Activated CD4-positive, alpha-beta T cell treated with anti-CD3 and anti-CD28 coated beads, Interleukin-2, amount 50 U/mL, for 1 hour (primary cell): Measurements from ENCODE around the gene MIS18A.

ENCODE experiments used
- DNase-seq: peaks from one replicate; pipeline ENCODE4 v3.0.0-alpha.2; 2020

MIS18A gene

DNA sequence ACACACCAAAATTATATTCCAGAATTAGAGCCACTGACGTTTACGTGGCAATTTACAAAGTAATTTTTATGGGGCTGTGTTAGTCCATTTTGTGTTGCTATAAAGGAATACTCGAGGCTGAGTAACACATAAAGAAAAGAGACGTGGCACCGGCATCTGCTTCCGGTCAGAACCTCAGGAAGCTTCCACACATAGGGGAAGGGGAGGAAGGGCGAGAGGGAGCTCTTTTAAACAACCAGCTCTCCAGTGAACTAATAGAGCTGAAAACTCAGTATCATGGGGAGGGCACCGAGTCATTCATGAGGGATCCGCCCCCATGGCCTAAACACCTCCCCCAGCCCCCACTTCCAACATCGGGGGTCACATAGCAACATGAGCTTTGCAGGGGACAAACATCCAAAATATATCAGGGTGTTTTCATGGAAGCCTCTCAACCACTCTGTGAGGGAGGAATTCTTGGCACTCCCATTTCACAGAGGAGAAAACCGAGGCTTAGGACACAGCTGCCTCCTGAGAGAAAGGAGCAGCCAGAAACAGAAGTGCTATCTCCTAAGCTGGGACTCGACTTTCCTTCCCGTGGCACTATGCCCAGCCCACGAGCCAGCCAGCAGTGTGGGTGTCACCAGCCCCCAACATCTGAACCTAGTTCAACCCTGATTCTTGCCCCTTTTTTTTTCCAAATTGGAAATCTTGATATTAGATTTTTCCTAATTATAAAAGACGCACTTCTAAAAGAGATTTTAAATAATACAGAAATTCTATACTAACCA, 29.2 kb downstream of the MIS18A start:
- no peak for DNase-seq

DNA sequence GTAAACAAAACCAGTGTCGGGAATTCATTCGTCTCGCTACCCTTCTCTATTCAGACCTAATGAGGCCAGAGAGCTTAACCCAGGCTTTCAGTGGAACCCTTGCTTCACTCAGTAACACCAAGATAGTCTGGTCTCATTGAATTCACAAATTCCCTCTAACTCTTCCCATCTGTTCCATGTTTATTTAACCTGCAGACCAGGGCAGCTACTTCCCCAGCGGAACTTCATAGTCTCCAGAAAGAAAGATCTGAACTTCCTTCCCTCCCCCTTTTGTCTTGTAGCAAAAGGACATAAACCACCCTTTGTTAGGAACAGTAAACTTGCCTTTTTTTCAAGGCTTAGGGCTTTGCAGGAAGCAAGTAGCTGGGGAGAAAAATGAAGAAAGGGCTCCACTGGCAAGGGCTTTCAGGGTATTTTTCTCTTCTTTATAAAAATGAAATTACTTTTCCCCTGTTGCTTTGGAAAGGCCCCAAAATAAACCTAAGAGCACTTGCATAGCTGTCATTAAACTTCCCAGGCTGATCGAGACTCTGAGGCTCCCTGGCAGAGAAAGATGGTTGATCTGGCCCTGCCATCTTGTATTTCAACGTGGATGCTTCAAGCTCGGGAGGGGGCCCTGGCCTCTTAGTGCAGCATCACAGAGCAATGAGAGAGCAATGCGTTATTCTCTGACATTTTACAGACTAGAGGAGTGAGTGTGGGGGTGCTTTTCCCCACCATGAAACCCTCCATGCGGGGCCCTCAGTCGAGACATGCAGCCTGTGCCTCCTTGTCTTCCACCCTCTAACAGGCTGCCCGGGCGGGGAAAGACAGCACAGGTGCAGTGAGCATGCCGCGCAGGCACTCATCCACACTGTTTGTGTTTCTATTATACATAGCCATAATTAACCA, 30.0 kb downstream of the MIS18A start:
- DNase-seq, result no peak

DNA sequence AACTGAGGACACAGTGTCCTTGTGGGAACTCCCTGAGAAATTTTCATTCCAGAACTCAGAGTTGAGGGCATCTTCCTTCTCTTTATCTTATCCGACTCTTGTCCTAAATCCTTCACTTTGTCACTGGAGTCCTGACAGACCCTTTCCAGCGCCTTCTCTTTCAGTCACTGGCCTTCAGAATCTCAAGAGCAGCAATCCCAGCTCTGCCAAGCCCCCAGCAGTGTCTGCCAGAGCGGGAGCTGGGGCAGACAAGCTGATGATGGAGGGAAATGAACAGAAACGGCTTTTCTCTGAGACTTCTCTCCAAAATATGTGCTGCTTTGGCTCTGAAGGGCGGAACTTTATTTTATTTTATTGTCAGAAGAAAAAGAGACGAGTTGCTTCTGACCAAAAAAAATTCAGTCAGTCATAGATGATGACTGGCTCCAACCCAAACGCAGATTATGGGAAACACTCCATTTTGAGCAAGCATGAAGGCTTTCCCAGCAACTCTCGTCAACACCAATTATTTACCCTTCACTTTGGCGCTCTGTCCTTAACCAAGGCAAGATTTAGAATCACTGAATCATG, 32.2 kb downstream of the MIS18A start:
- no peak for DNase-seq

DNA sequence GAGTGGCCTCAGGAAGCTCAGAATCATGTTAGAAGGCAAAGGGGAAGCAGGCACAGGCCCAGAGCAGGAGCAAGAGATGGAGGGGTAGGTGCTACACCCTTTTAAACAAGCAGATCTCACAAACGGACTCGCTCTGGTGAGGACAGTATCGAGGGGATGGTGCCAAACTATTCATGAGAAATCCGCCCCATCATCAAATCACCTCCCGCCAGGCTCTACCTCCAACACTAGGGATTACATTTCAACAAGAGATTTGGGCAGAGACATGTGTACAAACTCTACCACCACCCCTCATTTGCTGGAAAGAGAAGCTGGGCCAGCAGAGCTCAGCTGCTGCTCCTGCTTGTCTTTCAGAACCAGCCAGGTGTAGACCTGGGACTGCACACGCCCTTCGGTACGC, 32.9 kb downstream of the MIS18A start:
- no peak for DNase-seq

DNA sequence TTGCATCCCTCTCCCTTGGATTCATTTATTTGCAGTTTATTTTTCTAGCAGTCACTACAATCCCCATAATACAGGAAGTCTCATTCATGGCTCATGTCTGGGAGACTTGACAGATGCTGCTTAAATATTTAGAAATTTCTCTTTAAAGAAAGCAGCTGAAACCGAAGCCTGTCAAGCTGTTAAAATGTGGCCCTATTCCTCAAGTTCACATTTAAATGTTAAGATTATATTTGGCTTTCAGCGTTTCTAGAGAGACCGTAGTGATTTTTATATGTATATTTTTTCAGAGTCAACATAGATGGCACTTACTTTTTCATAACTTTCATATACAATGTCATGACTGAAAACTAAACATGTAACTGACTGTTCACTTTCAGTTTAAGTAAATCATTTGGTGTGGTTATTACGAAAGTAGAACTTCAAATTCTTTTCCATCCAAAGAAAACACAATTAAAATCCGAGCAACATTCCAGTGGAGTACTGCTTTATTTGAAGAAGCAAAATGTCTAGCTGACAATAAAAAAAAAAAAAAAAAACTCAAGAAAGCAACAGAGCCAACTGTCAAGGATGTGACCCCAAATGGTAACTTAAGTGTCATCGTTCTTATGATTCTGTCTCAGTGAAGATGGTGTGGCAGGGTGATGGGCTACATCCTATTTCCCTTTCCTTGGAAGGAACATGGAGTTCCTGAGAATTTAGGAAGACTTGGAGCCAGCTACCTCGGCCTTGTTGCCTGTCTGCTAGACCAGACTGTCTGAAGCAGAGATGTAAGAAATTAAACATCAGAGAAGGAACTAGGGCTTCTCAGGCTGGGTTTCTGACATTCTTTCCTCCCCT, 37.8 kb downstream of the MIS18A start:
- DNase-seq, result no peak

DNA sequence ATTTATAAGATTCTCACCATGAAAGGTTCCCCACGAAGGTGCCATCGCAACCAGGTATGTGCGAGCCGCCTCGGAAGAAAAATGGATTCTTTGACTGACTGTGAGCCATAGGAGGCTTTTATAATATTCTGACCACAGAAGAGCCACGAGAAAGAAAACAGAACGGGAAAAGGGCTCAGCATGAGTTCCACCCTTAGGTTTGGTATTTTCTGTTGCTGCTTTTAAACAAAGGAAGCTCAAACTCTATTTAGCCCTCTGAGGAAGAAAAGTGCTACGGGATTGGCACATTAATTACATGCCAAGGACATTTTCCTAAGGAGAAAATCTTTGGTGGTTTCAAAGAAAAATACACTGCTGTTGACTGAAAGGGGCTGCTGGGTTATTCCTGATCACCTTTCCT, 39.3 kb downstream of the MIS18A start:
- no peak for DNase-seq

DNA sequence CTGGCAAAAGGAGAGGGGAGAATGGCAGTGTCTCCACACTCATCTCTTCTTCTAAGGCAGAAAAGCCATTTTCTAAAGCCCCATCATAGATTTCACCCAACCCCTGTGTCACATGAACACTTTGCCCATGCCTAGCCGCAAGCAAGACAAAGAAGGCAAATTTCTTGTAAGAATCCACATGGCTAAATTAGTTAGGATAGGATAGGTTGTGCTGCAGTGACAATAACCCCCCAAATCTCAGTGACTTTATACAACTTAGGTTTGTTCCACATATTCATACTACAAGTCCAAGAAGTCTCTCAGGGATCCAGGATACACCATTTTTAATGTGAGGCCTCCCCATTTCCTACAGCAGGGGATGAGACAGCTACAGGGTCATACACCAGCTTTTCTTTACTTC, 40.8 kb downstream of the MIS18A start:
- no peak for DNase-seq

DNA sequence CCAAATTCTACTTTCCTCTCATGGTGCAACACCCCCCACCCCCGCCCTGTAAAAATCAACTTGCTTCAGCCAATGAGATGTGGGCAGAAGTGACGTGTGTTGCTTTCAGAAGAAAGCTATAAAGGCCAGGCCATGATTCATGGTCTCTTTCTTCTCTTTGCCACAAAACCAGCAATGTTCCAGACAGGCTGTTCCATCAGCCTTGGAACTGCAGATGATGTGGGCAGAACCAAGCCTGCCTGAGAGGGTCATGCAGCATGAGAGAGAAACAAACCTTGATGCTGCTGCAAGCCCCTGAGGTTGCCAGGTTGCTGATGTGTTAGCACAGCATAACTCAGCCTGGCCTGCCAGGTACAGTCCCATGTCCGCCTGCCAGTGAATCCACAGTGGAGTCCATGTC, 41.8 kb downstream of the MIS18A start:
- DNase-seq, result no peak

DNA sequence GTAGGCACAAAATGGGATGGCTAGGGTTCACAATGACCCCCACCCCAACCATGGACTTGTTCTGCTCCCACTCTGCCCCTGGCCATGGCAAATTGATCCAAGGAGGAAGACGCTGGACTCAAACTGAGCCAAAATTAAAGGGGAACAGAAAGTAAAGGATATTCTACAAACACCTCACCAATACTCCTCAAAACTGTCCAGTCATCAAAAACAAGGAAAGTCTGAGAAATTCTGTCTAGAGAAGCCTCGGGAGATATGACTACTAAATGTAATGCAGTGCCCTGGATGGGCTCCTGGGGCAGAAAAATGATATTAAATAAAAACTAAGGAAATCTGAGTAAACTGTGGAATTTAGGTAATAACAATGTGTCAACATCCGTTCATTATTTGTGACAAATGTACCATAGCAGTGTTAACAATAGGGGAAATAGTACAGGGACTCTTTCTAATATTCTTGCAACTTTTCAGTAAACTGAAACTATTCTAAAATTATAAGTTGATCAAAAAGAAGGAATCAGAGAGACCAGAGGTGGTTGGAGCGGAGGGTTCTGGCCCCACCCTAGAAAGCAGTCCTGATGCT, 45.0 kb downstream of the MIS18A start:
- DNase-seq, result no peak

DNA sequence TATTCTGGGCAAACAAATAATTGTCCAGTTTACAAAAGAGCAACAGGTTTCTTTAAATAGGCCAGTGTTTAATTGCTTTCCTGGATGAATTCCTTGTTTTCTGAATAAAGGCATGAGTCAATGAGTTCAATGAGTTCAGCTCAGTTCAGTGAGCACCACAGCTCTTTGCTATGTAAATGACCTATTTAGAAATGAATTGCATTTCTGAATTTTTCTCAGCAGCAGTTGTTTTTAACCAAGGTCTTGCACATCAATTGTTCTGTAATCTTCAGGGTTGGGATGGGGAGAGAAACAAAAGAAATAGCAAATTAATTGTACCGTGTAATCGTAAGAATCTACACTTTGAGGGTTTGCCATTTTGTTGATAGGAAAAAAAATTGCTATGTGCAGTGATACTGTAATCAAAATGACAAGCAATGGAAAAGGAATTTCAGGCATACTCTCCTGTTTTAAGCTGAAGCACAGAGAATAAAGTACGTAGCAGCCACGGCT, 45.7 kb downstream of the MIS18A start:
- DNase-seq, result no peak

DNA sequence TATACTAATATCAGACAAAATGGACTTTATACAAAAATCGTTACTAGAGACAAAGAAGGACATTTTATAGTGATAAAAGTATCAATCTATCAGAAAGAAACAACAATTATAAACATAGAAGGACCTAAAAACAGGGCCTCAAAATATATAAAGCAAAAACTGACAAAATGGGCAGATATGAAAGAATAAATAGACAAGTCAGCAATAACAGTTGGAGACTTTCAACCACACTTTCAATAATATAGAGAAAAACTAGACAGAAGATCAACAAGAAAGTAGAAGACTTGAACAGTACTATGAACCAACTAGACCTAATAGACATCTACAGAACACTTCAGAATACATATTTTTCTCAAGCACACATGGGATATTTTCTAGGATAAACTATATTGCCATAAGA, 52.4 kb downstream of the MIS18A start:
- no peak for DNase-seq
